ENCODE data around the gene TMEM63B.
A peak's percentile ranks its signal among the peaks of the same experiment; 100 is the strongest.
"Not testable (repeated sequence)": the region's sequence is repeated elsewhere in the genome, so short reads cannot be mapped to it uniquely, and the experiment has no call there.

TMEM63B gene

GRCh38 chr6:44172731-44173500 is 45.6 kb downstream of the TMEM63B start:
- DNase-seq, result peak; percentile 61

DNA sequence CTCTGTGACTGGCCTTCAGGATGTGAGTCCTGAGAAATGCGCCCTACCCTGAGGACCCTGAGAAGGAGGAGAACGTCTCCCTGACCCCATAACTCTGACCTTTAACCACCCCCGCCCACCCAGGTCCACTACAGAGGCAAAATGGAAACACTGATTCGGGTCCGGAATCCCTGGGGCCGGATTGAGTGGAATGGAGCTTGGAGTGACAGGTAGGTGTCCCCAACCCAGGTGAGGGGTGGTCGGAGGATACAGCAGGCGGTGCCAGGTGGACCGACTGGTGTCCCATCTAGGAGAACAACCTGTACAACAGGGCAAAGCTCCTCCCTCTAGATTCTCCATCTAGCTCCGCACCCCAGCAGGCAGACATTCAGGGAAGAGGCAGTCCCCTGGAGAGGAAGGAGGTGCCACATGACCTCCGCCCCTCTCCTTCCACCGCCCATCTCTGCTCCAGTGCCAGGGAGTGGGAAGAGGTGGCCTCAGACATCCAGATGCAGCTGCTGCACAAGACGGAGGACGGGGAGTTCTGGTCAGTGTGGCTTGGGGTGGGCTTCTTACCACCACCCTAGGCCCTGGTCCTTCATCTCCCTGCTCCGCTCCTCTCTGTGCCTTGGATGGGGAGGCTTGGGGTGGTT is 48.9 kb downstream of the TMEM63B start:
- DNase-seq, result no peak

GRCh38 chr6:44176762-44177509 is 49.6 kb downstream of the TMEM63B start:
- DNase-seq, result no peak

DNA sequence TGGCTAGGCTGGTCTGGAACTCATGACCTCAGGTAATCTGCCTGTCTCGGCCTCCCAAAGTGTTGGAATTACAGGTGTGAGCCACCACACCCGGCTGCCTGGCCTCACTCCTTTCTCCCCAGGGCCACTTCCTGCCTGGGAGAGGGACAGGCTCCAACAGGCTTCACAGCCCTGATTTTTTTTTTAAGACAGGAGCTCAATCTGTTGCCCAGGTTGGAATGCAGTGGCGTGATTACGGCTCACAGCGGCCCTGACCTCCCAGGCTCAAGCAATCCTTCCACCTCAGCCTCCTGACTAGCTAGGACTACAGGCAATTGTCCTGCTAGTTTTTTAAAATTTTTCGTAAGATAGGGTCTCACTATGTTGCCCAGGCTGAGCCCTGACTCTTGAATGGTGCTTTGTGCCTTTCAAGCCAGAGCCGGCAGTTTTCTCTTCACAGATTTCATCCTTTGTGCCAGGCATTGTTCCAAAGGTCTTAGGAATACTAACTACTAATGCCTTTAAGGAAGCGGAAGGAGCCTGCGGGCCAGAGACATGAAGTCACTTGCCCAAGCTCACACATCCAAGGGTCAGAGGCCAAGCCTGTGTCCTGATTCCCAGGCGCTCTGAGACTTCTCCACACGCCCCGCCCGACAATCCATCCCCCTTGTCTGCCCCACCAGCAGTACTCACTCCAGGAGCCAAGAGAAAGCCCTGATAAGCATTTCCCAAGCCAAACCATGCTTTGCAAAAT is 50.5 kb downstream of the TMEM63B start:
- DNase-seq, result peak; percentile 11

- no peak for DNase-seq
Observed at GRCh38 chr6:44178424-44179071, 51.2 kb downstream of the TMEM63B start.

GRCh38 chr6:44179072-44179536 is 51.8 kb downstream of the TMEM63B start:
- DNase-seq, result no peak

- no peak for DNase-seq
Observed at GRCh38 chr6:44179648-44180047, 52.3 kb downstream of the TMEM63B start.

GRCh38 chr6:44180406-44180805 is 53.1 kb downstream of the TMEM63B start:
- DNase-seq, result no peak

DNA sequence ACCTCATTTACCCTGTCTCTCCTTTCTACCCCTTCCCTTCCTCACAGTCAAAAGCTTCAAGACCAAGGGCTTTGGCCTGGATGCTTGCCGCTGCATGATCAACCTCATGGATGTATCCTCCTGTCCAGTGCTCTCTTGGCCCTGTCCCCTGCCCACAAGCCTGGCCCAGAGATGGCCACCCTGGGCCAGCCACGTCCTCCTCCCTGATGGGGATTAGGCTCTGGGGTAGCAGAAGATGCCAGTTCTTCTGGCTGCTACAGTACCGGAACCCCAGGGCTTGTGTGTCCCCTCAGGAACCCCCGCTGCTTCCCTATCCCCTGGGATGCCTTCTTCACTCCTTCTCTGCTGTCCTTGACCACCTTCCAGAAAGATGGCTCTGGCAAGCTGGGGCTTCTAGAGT is 53.5 kb downstream of the TMEM63B start:
- DNase-seq, result no peak

DNA sequence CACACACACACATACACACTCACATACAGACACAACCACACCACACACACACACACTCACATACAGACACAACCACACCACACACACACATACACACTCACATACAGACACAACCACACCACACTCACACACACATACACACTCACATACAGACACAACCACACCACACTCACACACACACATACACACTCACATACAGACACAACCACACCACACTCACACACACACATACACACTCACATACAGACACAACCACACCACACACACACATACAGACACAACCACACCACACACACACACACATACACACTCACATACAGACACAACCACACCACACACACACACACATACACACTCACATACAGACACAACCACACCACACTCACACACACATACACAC is 54.4 kb downstream of the TMEM63B start:
- not testable (repeated sequence) for DNase-seq

- DNase-seq, result no peak
Observed at GRCh38 chr6:44182911-44183390, 55.6 kb downstream of the TMEM63B start.

- DNase-seq, result no peak
Observed at GRCh38 chr6:44183783-44184182, 56.4 kb downstream of the TMEM63B start.

DNA sequence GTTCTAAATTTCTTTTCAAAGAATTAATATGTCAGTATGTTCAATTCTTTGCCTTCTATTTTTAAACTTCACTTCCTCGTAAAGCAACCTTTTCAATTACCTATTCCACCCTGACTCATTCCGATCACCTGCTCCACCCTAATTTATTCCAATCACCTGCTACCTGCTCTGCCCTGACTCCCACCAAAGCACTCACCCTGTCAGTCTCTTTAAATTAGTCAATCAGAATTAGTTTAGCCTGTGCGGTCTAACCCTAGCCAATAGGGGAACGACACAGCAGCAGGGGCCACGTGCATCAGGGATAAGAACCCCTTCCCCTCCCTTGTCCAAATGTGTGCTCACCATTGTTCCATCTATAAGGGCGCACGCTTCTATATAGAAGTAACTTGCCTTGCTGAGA is 58.0 kb downstream of the TMEM63B start:
- not testable (repeated sequence) for DNase-seq

DNA sequence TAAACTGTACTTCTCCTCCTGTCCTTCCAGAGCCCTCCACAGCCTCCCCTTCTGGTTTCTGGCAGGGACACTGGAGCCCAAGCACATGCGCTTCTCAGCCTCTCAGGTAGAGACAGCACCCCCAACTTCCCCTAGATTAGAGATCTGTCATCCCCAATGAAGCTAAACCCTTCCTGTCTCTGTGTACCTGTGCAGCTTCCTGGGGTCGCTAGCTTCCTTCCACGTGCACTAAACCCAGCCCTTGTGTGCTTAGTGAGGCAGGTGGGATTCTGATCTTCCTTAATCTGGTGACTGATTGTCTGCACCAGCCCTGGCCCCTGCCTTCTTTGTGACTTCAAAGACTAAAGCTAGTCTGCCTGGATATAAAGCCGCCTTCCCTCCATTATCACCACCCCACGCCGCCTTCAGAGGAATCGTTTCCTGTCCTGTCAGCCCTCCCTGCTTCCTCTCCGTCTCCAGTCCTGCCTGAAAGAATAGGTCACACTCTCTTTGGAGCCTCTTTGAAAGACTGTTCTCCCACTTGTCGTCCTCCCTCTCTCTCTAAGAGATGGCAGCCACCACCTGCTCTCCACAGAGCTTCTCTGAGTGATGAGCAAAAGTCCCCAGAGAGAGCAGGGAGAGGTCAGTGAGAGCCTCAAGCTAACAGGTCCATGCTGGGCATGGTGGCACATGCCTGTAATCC is 58.7 kb downstream of the TMEM63B start:
- DNase-seq, result no peak

GRCh38 chr6:44186635-44187025 is 59.3 kb downstream of the TMEM63B start:
- no peak for DNase-seq

- DNase-seq, result no peak
Observed at GRCh38 chr6:44188819-44189218, 61.5 kb downstream of the TMEM63B start.

DNA sequence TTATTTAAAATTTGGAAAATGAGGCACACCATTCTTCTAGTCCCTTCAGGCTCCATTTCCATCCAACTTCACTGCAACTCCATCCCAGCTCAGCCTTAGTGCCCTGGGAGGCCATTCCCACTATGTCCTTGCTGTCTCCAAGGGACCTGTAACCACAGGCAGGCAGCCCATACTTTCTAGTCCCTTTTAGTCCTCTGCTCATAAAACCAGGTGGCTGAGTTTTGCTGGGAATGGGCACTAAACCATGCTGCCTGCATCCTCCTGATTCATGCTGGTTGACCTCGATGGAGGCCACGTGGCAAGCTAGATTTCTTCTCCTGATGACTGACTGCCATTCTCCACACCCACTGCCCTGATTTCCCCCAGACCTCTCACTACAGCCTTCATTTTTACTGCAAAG is 61.9 kb downstream of the TMEM63B start:
- no peak for DNase-seq

DNA sequence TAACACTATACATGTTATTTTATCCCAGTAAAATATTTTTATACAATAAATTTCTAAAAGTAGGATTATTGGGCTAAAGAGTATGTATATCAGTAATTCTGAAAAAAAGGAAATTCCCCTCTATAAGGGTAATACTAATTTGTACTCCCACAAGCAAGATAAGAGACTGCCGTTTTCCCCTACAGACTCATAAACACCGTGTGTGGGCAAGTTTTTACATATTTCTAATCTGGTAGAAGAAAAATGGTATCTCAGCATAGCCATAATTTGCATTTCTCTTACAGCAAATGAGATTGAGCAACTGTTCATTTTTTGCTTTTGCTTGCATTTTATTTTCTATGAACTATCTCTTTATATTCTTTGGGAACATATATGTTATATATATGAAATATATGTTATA is 63.4 kb downstream of the TMEM63B start:
- DNase-seq, result no peak

- DNase-seq, result no peak
Observed at GRCh38 chr6:44192428-44193041, 65.2 kb downstream of the TMEM63B start.

- DNase-seq, result no peak
Observed at GRCh38 chr6:44193307-44193910, 66.1 kb downstream of the TMEM63B start.

DNA sequence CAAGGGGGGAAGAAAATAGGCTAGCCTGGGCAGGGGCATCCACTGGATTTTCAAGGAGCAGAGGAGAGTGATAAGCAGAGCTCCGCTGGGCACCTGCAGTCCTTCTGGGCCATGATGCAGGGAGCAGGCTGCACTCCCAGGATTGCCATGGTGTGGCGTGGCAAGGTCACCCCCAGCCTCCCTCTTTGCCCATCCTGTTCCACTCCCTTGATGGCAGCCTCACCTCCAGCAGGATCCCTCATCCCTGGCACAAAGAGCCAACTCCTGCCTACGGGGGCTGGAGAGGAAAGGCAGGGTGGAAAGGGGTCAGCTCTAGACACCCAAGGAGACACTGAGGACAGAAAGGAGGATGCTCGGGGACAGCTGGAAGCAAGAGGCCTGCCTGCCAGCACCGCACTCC is 67.0 kb downstream of the TMEM63B start:
- DNase-seq, result no peak
